Fibroblast of pulmonary artery (primary cell): ENCODE results near the gene KLRK1.
"Not testable (repeated sequence)": the region's sequence is repeated elsewhere in the genome, so short reads cannot be mapped to it uniquely, and the experiment has no call there.

ENCODE experiments used
- DNase-seq: peaks from one replicate; pipeline ENCODE4 v3.0.0-alpha.2; 2010; ENCODE audit warnings: low read depth
- H3K4me3 ChIP-seq: replicated peaks from 2 replicates; pipeline ENCODE4 v1.5.1; 2011; ENCODE audit warnings: low read depth, mild to moderate bottlenecking, control low read depth, low read length, moderate library complexity
- TF ChIP-seq, protein P1 (sequence below): IDR thresholded peaks from 2 replicates; pipeline ENCODE4 v1.5.1; 2011; ENCODE audit warnings: mild to moderate bottlenecking, control low read depth, low read length, inconsistent platforms; ENCODE audit errors: missing control alignments

KLRK1 gene

DNA sequence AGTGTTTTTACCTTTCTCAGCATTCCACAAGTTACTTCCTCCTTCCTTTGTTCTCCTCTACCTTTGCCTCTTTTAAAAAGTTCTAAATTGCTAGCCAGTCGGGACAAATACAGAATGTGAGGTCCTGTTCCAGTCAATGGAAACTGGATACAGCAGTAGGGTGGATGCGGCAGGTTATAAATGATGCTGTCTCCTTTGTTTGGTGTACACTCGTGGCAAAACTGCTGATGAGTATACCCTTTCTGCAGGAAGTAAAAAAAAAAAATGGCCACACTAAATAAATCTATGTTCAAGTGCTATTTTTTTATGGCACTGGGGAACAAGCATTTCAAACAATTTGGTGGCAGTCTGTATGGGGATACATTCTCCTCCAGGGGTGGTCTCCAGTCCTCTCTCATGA is 27.5 kb downstream of the KLRK1 start:
- no peak overlapping the region for H3K4me3 ChIP-seq
- no peak for DNase-seq

GRCh38 chr12:10361622-10362021 is 28.2 kb downstream of the KLRK1 start:
- no peak overlapping the region for H3K4me3 ChIP-seq
- TF ChIP-seq, protein P1, sequence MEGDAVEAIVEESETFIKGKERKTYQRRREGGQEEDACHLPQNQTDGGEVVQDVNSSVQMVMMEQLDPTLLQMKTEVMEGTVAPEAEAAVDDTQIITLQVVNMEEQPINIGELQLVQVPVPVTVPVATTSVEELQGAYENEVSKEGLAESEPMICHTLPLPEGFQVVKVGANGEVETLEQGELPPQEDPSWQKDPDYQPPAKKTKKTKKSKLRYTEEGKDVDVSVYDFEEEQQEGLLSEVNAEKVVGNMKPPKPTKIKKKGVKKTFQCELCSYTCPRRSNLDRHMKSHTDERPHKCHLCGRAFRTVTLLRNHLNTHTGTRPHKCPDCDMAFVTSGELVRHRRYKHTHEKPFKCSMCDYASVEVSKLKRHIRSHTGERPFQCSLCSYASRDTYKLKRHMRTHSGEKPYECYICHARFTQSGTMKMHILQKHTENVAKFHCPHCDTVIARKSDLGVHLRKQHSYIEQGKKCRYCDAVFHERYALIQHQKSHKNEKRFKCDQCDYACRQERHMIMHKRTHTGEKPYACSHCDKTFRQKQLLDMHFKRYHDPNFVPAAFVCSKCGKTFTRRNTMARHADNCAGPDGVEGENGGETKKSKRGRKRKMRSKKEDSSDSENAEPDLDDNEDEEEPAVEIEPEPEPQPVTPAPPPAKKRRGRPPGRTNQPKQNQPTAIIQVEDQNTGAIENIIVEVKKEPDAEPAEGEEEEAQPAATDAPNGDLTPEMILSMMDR, result no peak
- peak; percentile 72 for DNase-seq

More for the DNA sequence above, 27.5 kb downstream of the KLRK1 start:
- TF ChIP-seq, protein P1, result no peak

GRCh38 chr12:10361084-10361483 is 28.8 kb downstream of the KLRK1 start:
- H3K4me3 ChIP-seq, result no peak overlapping the region
- TF ChIP-seq, protein P1, result no peak
- peak; percentile 53 for DNase-seq

GRCh38 chr12:10358969-10359368 is 30.9 kb downstream of the KLRK1 start:
- DNase-seq, result no peak
- TF ChIP-seq, protein P1, result no peak
- H3K4me3 ChIP-seq, result no peak overlapping the region

GRCh38 chr12:10358131-10358530 is 31.7 kb downstream of the KLRK1 start:
- TF ChIP-seq, protein P1, result no peak
- no peak for DNase-seq

GRCh38 chr12:10354502-10354901 is 35.3 kb downstream of the KLRK1 start:
- no peak overlapping the region for H3K4me3 ChIP-seq
- TF ChIP-seq, protein P1, result no peak
- peak; percentile 52 for DNase-seq

More at GRCh38 chr12:10358131-10358530, 31.7 kb downstream of the KLRK1 start:
- H3K4me3 ChIP-seq, result no peak overlapping the region

GRCh38 chr12:10354071-10354470 is 35.8 kb downstream of the KLRK1 start:
- TF ChIP-seq, protein P1, result no peak
- DNase-seq, result no peak
- H3K4me3 ChIP-seq, result no peak overlapping the region

GRCh38 chr12:10351457-10351856 is 38.4 kb downstream of the KLRK1 start:
- H3K4me3 ChIP-seq, DNase-seq: not testable (repeated sequence)
